Psoas muscle (tissue), 8 donors: ENCODE data around the gene CCNY. TPM values are rescaled to one million over a fixed set of nuclear protein-coding genes. Genes with fewer than 3 reads are reported as not detected.
"Not testable (repeated sequence)": the region's sequence is repeated elsewhere in the genome, so short reads cannot be mapped to it uniquely, and the experiment has no call there.

ENCODE experiments used
- ATAC-seq, 4 donors: fragments of 200-7000 bp; cut with Tn5 transposase; one replicate each; pipeline ENCODE4 v1.9.1; 2020; ENCODE audit warnings: moderate library complexity in 3 of 4, mild to moderate bottlenecking in 2 of 4
- DNase-seq, 2 donors: peaks; one replicate each; pipeline ENCODE4 v3.0.0-alpha.2; 2020
- H3K27ac ChIP-seq: fragments of 200-600 bp; one replicate; pipeline ENCODE4 v1.8.0; 2022
- H3K27me3 ChIP-seq, 3 donors: fragments of 200-600 bp in 1 of 3; one replicate each; pipeline versions ENCODE4 v1.6.1 to v1.8.0; 2013 to 2022; ENCODE audit warnings: low read length in 2 of 3, mild to moderate bottlenecking in 2 of 3, moderate library complexity in 1 of 3; ENCODE audit not compliant: insufficient read depth in 3 of 3
- H3K36me3 ChIP-seq, 2 donors: fragments of 200-600 bp in 1 of 2; one replicate each; pipeline versions ENCODE4 v1.6.1 to v1.8.0; 2013 to 2022; ENCODE audit warnings: low read depth in 1 of 2, mild to moderate bottlenecking in 1 of 2, moderate library complexity in 1 of 2; ENCODE audit not compliant: insufficient read depth in 1 of 2
- H3K4me1 ChIP-seq: fragments of 200-600 bp; one replicate; pipeline ENCODE4 v1.8.0; 2022
- H3K4me3 ChIP-seq: fragments of 200-600 bp; one replicate; pipeline ENCODE4 v1.8.0; 2022; ENCODE audit warnings: mild to moderate bottlenecking
- H3K9me3 ChIP-seq: fragments of 200-600 bp; one replicate; pipeline ENCODE4 v1.8.0; 2022
- CTCF ChIP-seq: fragments of 200-600 bp; IDR thresholded peaks from one replicate; pipeline ENCODE4 v1.8.0; 2022; ENCODE audit warnings: antibody characterized with exemption
- WGBS, 3 donors: extraction: QIAGEN DNeasy Blood & Tissue Kit; methylation state at CpG; one replicate each; pipeline versions ENCODE4 v1.1.6 to v1.1.7; 2013; 5-methylcytosine and 5-hydroxymethylcytosine counted together
- intact Hi-C, 2 donors: fragments of 100-400 bp; cut with DNase I; formaldehyde crosslinking; loops; one replicate each; pipeline versions ENCODE4 v1.11.0 to v1.14.2; 2022
- polyA plus RNA-seq, 3 donors: library from polyadenylated mRNA; stranded (reverse); fragments of 200-250 nt; gene quantifications; one replicate each; pipeline ENCODE4 v1.2.3, GENCODE V29; 2013
- total RNA-seq, 4 donors: library from RNA; stranded (reverse); fragmentation: NEBNext Ultra II Directional in 2 of 4; extraction: Animal tissue kit (Norgen Biotek cat#: 25700) in 2 of 4; gene quantifications; one replicate each; pipeline versions ENCODE4 v1.2.1 to v1.2.4, GENCODE V29; 2021 to 2023
- donor health status: healthy with polysubstance abuse.
- donor health status: DM: no; HTN: no; CAD: no; lungs with moderate emphysema.
- donor health status: Bipolar disorder and iron deficiency.
- donor health status: healthy.
- donor health status: DM: yes; HTN: yes; CAD: no.
- donor health status: DM: no; HTN: no; CAD: no.
- donor health status: DM: no; HTN: no; CAD: no.
- donor health status: DM: yes; HTN: yes; CAD: no.

The CCNY gene
- total and polyA plus RNA-seq, 7 donors = 21.2 to 55.8 (median 47.0) TPM

DNA sequence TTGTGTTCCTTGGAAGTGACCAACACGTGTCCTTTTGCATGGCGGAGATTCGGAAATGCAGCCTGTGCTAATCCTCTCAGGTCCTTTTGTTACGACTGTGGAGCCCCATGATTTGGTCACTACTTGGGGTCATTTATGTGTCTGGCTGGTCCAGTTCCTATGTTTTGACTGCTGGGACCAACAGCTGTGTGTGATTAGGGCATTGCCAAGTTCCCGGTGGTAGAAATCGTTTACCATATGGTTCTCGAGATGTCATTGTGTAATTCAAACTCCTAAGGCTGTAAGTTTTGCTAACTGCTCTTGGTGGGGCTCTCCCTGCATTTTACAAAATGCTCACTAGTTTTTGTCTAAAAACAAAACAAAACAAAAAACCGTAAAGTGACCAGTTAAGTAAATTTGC, 62.0 kb downstream of the CCNY start:
- Histone ChIP-seq H3K36me3 (no peaks in the 10 kb centered on the region), H3K27ac (peak overlapping the region; percentile 9), H3K4me3 (no peak overlapping the region), H3K27me3 (no peaks in the 10 kb centered on the region), H3K4me1 (peaks cover 84% of the 10 kb centered on the region), H3K9me3 (no peaks in the 10 kb centered on the region)
- 19 to 32% (median 21%) methylated on average over 8 of the region's 8 CpGs for WGBS, 3 donors
- peak in 2 of 4 donors; percentile 49 to 60 for ATAC-seq
- no peak for TF ChIP-seq CTCF
- intact Hi-C loops = no loop called here
- DNase-seq = no peak

GRCh38 chr10:35398908-35399307, 62.6 kb downstream of the CCNY start:
- Histone ChIP-seq H3K27ac (peak overlapping the region; percentile 9), H3K36me3 (no peaks in the 10 kb centered on the region), H3K4me1 (peaks cover 85% of the 10 kb centered on the region), H3K27me3 (no peaks in the 10 kb centered on the region), H3K9me3 (no peaks in the 10 kb centered on the region), H3K4me3 (no peak overlapping the region)
- peak in 1 of 4 donors; percentile 30 for ATAC-seq
- WGBS, 3 donors = 75 to 90% (median 81%) methylated on average over 7 of the region's 7 CpGs
- DNase-seq = no peak
- no peak for TF ChIP-seq CTCF
- intact Hi-C loops = no loop called here

- no peak for TF ChIP-seq CTCF
- H3K27ac ChIP-seq = no peak overlapping the region
- DNase-seq (no peak), ATAC-seq (no peak)
- H3K27me3 ChIP-seq = no peaks in the 10 kb centered on the region
- H3K4me1 ChIP-seq = peaks cover 81% of the 10 kb centered on the region
- WGBS, 3 donors = 82 to 88% (median 84%) methylated on average over 6 of the region's 6 CpGs
- no peaks in the 10 kb centered on the region for H3K36me3 ChIP-seq
- H3K9me3 ChIP-seq = no peaks in the 10 kb centered on the region
- intact Hi-C loops = no loop called here
- no peak overlapping the region for H3K4me3 ChIP-seq
Measured at GRCh38 chr10:35399414-35400009, 63.2 kb downstream of the CCNY start.

- H3K4me3 ChIP-seq = no peak overlapping the region
- no peak for TF ChIP-seq CTCF
- DNase-seq (no peak), ATAC-seq (peak in 1 of 4 donors; percentile 41)
- no peaks in the 10 kb centered on the region for H3K27me3 ChIP-seq
- 51 to 62% (median 52%) methylated on average over 8 of the region's 8 CpGs for WGBS, 3 donors
- peaks cover 71% of the 10 kb centered on the region for H3K4me1 ChIP-seq
- no peak overlapping the region for H3K27ac ChIP-seq
- intact Hi-C loops = no loop called here
- H3K9me3 ChIP-seq = no peaks in the 10 kb centered on the region
- no peaks in the 10 kb centered on the region for H3K36me3 ChIP-seq
Measured at GRCh38 chr10:35400595-35401268, 64.4 kb downstream of the CCNY start.

GRCh38 chr10:35403491-35403890, 67.2 kb downstream of the CCNY start:
- peaks cover 53% of the 10 kb centered on the region for H3K4me1 ChIP-seq

DNA sequence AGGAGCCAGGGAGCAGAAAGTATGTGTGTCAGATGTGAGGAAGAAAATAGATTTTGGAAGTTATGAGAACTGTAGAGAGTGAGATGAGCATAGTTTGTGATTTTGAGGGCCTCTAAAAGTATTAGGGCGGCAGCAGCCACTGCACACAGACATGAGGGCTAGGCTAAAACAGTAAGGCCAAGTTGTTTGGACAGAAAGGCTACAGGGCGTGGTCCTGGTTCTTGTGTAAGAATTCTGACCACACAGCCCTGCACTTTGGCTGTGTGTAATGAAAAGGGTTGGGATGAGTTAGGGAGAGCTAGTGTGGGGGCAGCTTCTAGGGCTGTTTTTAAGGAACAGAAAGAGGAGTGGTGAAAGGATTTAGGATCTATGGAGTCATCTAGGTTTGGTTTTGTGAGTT, 67.8 kb downstream of the CCNY start:
- H3K4me1 ChIP-seq = peaks cover 53% of the 10 kb centered on the region
- intact Hi-C loops, ATAC-seq, H3K9me3 ChIP-seq, H3K27ac ChIP-seq, H3K27me3 ChIP-seq, H3K4me3 ChIP-seq, H3K36me3 ChIP-seq: not testable (repeated sequence)
- DNase-seq = peak in 1 of 2 donors; percentile 48
- WGBS, 3 donors = 78 to 86% (median 79%) methylated on average over 2 of the region's 2 CpGs

More at GRCh38 chr10:35403491-35403890, 67.2 kb downstream of the CCNY start:
- DNase-seq, H3K27me3 ChIP-seq, H3K36me3 ChIP-seq, intact Hi-C loops, ATAC-seq, H3K9me3 ChIP-seq, H3K4me3 ChIP-seq, H3K27ac ChIP-seq: not testable (repeated sequence)
- 96 to 100% (median 98%) methylated on average over 5 of the region's 5 CpGs for WGBS, 3 donors

DNA sequence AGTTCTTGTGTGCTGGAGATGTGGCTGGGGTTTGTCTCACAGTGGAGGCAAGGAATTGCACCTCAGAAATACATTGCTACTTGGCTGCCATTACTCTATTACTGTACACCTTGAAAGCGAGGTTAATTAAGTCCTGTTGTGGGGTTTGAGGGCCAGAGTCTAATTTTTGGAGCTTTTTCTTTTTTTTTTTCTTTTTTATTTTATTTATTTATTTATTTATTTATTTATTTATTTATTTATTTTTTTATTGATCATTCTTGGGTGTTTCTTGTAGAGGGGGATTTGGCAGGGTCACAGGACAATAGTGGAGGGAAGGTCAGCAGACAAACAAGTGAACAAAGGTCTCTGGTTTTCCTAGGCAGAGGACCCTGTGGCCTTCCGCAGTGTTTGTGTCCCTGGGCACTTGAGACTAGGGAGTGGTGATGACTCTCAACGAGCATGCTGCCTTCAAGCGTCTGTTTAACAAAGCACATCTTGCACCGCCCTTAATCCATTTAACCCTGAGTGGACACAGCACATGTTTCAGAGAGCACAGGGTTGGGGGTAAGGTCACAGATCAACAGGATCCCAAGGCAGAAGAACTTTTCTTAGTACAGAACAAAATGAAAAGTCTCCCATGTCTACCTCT, 69.8 kb downstream of the CCNY start:
- WGBS, 3 donors = 65 to 86% (median 82%) methylated on average over 3 to 5 of the region's 5 CpGs
- H3K4me3 ChIP-seq, DNase-seq, H3K9me3 ChIP-seq, ATAC-seq, H3K27me3 ChIP-seq, H3K36me3 ChIP-seq, H3K27ac ChIP-seq: not testable (repeated sequence)
- intact Hi-C loops = loop anchor here in 1 of 2 donors (5.0 kb wide), 1 partner anchor 59 kb away; no protein-coding TSS in a partner anchor
- peaks cover 44% of the 10 kb centered on the region for H3K4me1 ChIP-seq
